ENCODE results near the gene DLST. TPM values are rescaled to one million over a fixed set of nuclear protein-coding genes. Genes with fewer than 3 reads are reported as not detected.

Gene DLST
- total and polyA plus RNA-seq, 2 of the 4 experiments (the other 2 are of a cell fraction): 58.6 to 119 TPM

GRCh38 chr14:74860899-74861733 is 20.6 kb upstream of the DLST start:
- dilution Hi-C loops (cut with HindIII; ENCODE audit: low sequenced_read_pairs, unreplicated experiment) (no loop called here), in situ Hi-C loops (cut with MboI; ENCODE audit: low sequenced_read_pairs) (loop anchor here (5.0 kb wide), 1 partner anchor 41 kb away; no protein-coding TSS in a partner anchor), intact Hi-C loops (cut with micrococcal nuclease) (loop anchor here (1.0 to 2.0 kb wide), 2 partner anchors 44 to 228 kb away; no protein-coding TSS in a partner anchor)
- no peak overlapping the region for H3K27ac ChIP-seq (ENCODE audit: insufficient read depth, low read length)
- H2AFZ ChIP-seq (replicated peaks; ENCODE audit: low read length, poor library complexity): no peak overlapping the region
- no peak overlapping the region for H3K18ac ChIP-seq (ENCODE audit: low read depth, low read length)
- no peaks in the 10 kb centered on the region for H3K79me1 ChIP-seq (ENCODE audit: low read depth in 1 of 2, low read length in 2 of 2)
- no peak overlapping the region for H2BK20ac ChIP-seq (ENCODE audit: low read depth, low read length)
- peak; percentile 89 for ATAC-seq (ENCODE audit: low read depth)
- POLR2A ChIA-PET (ENCODE audit: unreplicated experiment): interaction anchor here (1.3 kb wide), 1 partner anchor 44 kb away, joined by 3 read pairs; no protein-coding TSS in a partner anchor
- H3K56ac ChIP-seq (ENCODE audit: extremely low read depth, insufficient read depth, low read length): no peak overlapping the region
- no peak overlapping the region for H2BK15ac ChIP-seq (ENCODE audit: low read depth, low read length)
- H4K91ac ChIP-seq (ENCODE audit: insufficient read depth, low read depth, low read length): no peak overlapping the region
- WGBS, 2 experiments (ENCODE audit: extremely low coverage in 2 of 2, insufficient read length in 1 of 2): 0% methylated on average over 3 of the region's 7 CpGs; no CpG with 5 or more reads in 1 of the 2 experiments
- H2AK5ac ChIP-seq (ENCODE audit: low read depth, low read length): no peak overlapping the region
- H3K4me3 ChIP-seq (ENCODE audit: insufficient read depth, low read depth, low read length): no peak overlapping the region
- no peaks in the 10 kb centered on the region for H4K20me1 ChIP-seq (ENCODE audit: insufficient read depth, low read length)
- no peak overlapping the region for H3K9ac ChIP-seq (ENCODE audit: low read depth, low read length)
- no peak overlapping the region for H3K23ac ChIP-seq (ENCODE audit: low read depth, low read length)
- no peaks in the 10 kb centered on the region for H3K9me1 ChIP-seq (ENCODE audit: insufficient read depth, low read length)
- CTCF ChIA-PET: interaction anchor here (0.9 to 3.9 kb wide), 12 partner anchors 9 to 228 kb away, joined by 3 to 46 read pairs (median 4); partner anchors contain the start of gene DLST
- no peak overlapping the region for H3K4me2 ChIP-seq (ENCODE audit: low read depth, low read length)
- no peak overlapping the region for H2BK5ac ChIP-seq (ENCODE audit: low read depth, low read length, poor library complexity, severe bottlenecking)
- peaks cover 2% of the 10 kb centered on the region; the same call in 1 of the 2 replicates for H3K4me1 ChIP-seq (ENCODE audit: control insufficient read depth, insufficient read depth, low read length)
- no peaks in the 10 kb centered on the region for H3K36me3 ChIP-seq (ENCODE audit: control insufficient read depth, insufficient read depth, low read length)
- DNase-seq: peak; percentile 80
- TF ChIP-seq NFE2L2 (IDR thresholded peaks at IDR 0.05; ENCODE audit: low read depth, low read length) (no peak), USF2 (IDR thresholded peaks at IDR 0.05; ENCODE audit: low read depth, low read length) (no peak), CTCF (conservative IDR thresholded peaks at IDR 0.05; ENCODE audit: low read depth, low read length) (peak; percentile 89), MAZ (IDR thresholded peaks at IDR 0.05; ENCODE audit: borderline replicate concordance, low read depth, low read length) (0 out of 2 replicates have a peak, but pooled peaks have one; percentile 12), RAD21 (IDR thresholded peaks at IDR 0.05; ENCODE audit: low read length) (peak; percentile 84), MAFK (IDR thresholded peaks at IDR 0.05; ENCODE audit: low read depth, low read length) (no peak), RCOR1 (IDR thresholded peaks at IDR 0.05; ENCODE audit: insufficient replicate concordance, low read length) (no peak), SMC3 (IDR thresholded peaks at IDR 0.05; ENCODE audit: low read depth, low read length) (peak; percentile 70), CEBPB (IDR thresholded peaks at IDR 0.05; ENCODE audit: low read depth, low read length) (peak; percentile 56), RFX5 (IDR thresholded peaks at IDR 0.05; ENCODE audit: low read depth, low read length) (no peak), MXI1 (IDR thresholded peaks at IDR 0.05; ENCODE audit: borderline replicate concordance, low read depth, low read length) (no peak)
- no TSS peak for BruUV-seq (replicated peaks)
- no peak overlapping the region for H3K14ac ChIP-seq (replicated peaks; ENCODE audit: low read depth, low read length)
- H3K9me3 ChIP-seq (ENCODE audit: control insufficient read depth, insufficient read depth, low read length): no peaks in the 10 kb centered on the region
- H2BK120ac ChIP-seq (ENCODE audit: low read depth, low read length): no peak overlapping the region
- no peak overlapping the region for H4K8ac ChIP-seq (ENCODE audit: low read depth in 2 of 2, low read length in 2 of 2)
- 0 out of 2 replicates have a peak, but pooled peaks cover under 1% of the 10 kb centered on the region for H3K27me3 ChIP-seq (ENCODE audit: control insufficient read depth, insufficient read depth, low read length)
- H3K4ac ChIP-seq (ENCODE audit: low read depth, low read length): no peak overlapping the region
- H2AK9ac ChIP-seq (replicated peaks; ENCODE audit: low read depth, low read length, poor library complexity): no peak overlapping the region
- no peak overlapping the region for H4K5ac ChIP-seq (ENCODE audit: low read depth, low read length)

Data from IMR-90 (cell line).